NCI-H1105 treated with DMSO at 0.1 percent for 48 hours (cell line): Measurements from ENCODE around the gene TGFB3.

Experiments
- DNase-seq: peaks from one replicate; lab custom pipeline; 2025; lab: John Stamatoyannopoulos, UW

TGFB3 gene

GRCh38 chr14:75987201-75987970 lies 5.6 kb upstream of the TGFB3 start:
- DNase-seq = no peak

GRCh38 chr14:75986439-75986765 lies 4.6 kb upstream of the TGFB3 start:
- no peak for DNase-seq

GRCh38 chr14:75985618-75986438 lies 4.0 kb upstream of the TGFB3 start, which contains the start of gene IFT43:
IFT43 (plus strand) TSS chr14:75985763; CDS start chr14:75985787, 24 bp downstream.
- DNase-seq = peak; percentile 72

GRCh38 chr14:75984674-75985073 lies 2.9 kb upstream of the TGFB3 start:
- DNase-seq = no peak

- DNase-seq = no peak
These were observed 1.2 kb upstream of the TGFB3 start for GRCh38 chr14:75983019-75983358.

- peak; percentile 68 for DNase-seq
These were observed 647 bp upstream of the TGFB3 start for GRCh38 chr14:75982266-75983018.

GRCh38 chr14:75980856-75981255 lies 939 bp downstream of the TGFB3 start:
- no peak for DNase-seq

GRCh38 chr14:75979648-75980565 lies 1.9 kb downstream of the TGFB3 start:
- DNase-seq = no peak

GRCh38 chr14:75979071-75979571 lies 2.7 kb downstream of the TGFB3 start:
- DNase-seq = no peak

- no peak for DNase-seq
These were observed 3.5 kb downstream of the TGFB3 start for GRCh38 chr14:75978249-75978731.

- DNase-seq = no peak
These were observed 4.2 kb downstream of the TGFB3 start for GRCh38 chr14:75977582-75977943.

GRCh38 chr14:75976826-75977581 lies 4.8 kb downstream of the TGFB3 start:
- DNase-seq = no peak

- DNase-seq = no peak
These were observed 8.9 kb downstream of the TGFB3 start for GRCh38 chr14:75972801-75973421.

- no peak for DNase-seq
These were observed 10.3 kb downstream of the TGFB3 start for GRCh38 chr14:75971509-75971908.

- DNase-seq = no peak
These were observed 10.8 kb downstream of the TGFB3 start for GRCh38 chr14:75970989-75971388.

GRCh38 chr14:75969891-75970290 lies 11.9 kb downstream of the TGFB3 start:
- DNase-seq = no peak

- DNase-seq = no peak
These were observed 12.7 kb downstream of the TGFB3 start for GRCh38 chr14:75969126-75969525.

- no peak for DNase-seq
These were observed 13.3 kb downstream of the TGFB3 start for GRCh38 chr14:75968456-75968855.

GRCh38 chr14:75967866-75968265 lies 13.9 kb downstream of the TGFB3 start:
- DNase-seq = no peak

- no peak for DNase-seq
These were observed 20.1 kb downstream of the TGFB3 start for GRCh38 chr14:75961662-75962061.
